Measurements from ENCODE around the gene GIMAP8. TPM values are rescaled to one million over a fixed set of nuclear protein-coding genes. Genes with fewer than 3 reads are reported as not detected.
"Not testable (repeated sequence)": the region's sequence is repeated elsewhere in the genome, so short reads cannot be mapped to it uniquely, and the experiment has no call there.

GIMAP8 gene
- total RNA-seq, 4 donors from 2014 or later, result 3.0 to 42.9 (median 14.8) TPM

DNA sequence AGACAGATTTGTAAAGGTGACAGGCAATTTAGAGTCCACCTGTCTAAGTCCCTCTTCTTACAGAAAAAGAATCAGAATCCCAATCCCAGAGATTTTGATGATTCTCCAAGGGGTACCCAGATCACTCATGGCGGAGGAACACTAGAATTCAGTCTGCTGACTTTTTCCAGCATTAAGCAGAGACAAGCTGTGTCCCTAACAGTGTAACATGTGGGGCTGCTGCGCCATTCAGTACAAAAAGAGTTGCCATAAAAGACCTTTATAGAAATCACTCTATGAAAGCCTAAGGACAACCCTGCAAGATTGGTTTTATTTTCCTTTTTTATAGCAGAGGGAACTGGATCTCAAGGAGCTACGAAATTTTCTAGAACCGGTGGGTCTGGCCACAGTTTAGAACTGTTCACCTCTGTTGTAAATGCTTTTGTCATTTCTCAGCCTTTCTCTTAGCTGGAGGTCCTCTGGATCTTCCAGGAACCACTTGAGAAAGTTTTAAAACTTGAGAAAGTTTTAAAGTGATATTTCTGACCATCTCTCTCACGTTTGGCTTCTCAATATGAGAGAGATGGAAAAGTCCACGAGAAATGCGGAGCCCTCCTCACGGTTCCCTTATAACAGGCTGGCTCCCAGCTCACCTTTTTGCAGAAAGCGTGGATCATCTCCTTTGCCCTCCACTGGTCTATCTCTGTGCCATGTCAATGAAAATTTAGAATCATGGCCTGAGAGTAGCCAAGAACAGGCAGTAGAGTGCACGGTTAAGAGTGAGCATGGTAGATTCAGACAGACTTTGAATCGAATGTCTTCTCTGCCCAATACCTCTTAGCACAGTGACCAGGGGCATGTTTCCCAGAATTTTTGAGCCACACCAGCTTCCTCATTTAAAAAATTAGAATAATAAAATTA, 65.1 kb downstream of the GIMAP8 start:
- DNase-seq (ENCODE audit: low spot score), result no peak
- no peak for ATAC-seq (ENCODE audit: low FRiP score)
- TF ChIP-seq, protein P1, sequence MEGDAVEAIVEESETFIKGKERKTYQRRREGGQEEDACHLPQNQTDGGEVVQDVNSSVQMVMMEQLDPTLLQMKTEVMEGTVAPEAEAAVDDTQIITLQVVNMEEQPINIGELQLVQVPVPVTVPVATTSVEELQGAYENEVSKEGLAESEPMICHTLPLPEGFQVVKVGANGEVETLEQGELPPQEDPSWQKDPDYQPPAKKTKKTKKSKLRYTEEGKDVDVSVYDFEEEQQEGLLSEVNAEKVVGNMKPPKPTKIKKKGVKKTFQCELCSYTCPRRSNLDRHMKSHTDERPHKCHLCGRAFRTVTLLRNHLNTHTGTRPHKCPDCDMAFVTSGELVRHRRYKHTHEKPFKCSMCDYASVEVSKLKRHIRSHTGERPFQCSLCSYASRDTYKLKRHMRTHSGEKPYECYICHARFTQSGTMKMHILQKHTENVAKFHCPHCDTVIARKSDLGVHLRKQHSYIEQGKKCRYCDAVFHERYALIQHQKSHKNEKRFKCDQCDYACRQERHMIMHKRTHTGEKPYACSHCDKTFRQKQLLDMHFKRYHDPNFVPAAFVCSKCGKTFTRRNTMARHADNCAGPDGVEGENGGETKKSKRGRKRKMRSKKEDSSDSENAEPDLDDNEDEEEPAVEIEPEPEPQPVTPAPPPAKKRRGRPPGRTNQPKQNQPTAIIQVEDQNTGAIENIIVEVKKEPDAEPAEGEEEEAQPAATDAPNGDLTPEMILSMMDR (IDR thresholded peaks at IDR 0.05), result no peak

GRCh38 chr7:150516956-150517745, 66.7 kb downstream of the GIMAP8 start:
- TF ChIP-seq, protein P1 (IDR thresholded peaks at IDR 0.05), result no peak
- ATAC-seq (ENCODE audit: low FRiP score), result no peak
- DNase-seq (ENCODE audit: low spot score), result no peak

DNA sequence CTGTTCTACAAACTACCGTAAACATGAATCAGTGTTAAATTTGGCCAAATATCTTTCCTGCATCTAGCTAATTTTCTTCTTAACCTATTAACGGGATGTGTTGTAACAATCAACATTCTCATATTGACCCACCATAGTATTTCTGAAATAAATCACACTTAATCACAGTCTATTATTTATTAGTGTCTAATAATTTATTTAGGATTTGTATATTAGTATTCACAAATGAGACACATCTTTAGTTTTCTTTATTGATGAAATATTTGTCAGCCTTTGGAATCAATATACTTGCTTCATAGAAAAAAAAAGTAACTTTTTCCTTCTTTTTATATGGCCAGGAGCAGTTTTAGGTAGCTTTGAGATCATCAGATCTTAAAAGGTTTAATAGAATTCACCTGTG, 68.9 kb downstream of the GIMAP8 start:
- ATAC-seq (ENCODE audit: low FRiP score) (no peak), DNase-seq (ENCODE audit: low spot score) (no peak)
- TF ChIP-seq, protein P1 (IDR thresholded peaks at IDR 0.05), result no peak

DNA sequence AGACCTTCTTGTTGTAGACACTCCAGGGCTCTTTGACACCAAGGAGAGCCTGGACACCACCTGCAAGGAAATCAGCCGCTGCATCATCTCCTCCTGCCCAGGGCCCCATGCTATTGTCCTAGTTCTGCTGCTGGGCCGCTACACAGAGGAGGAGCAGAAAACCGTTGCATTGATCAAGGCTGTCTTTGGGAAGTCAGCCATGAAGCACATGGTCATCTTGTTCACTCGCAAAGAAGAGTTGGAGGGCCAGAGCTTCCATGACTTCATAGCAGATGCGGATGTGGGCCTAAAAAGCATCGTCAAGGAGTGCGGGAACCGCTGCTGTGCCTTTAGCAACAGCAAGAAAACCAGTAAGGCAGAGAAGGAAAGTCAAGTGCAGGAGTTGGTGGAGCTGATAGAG, 69.7 kb downstream of the GIMAP8 start:
- TF ChIP-seq, protein P1 (IDR thresholded peaks at IDR 0.05), result no peak
- ATAC-seq (ENCODE audit: low FRiP score) (no peak), DNase-seq (ENCODE audit: low spot score) (no peak)

DNA sequence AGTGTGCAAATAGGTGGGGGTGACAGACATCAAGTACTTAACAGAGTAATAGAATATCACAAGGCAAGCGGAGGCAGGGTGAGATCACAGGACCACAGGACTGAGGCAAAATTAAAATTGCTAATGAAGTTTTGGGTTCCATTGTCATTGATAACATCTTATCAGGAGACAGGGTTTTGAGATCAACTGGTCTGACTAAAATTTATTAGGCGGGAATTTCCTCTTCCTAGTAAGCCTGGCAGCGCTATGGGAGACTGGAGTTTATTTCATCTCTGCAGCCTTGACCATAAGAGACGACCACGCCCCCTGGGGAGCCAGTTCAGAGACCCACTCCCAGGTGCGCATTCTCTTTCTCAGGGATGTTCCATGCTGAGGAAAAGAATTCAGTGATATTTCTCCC, 72.5 kb downstream of the GIMAP8 start:
- DNase-seq (ENCODE audit: low spot score); ATAC-seq (ENCODE audit: low FRiP score): not testable (repeated sequence)

GRCh38 chr7:150524018-150524417, 73.6 kb downstream of the GIMAP8 start:
- DNase-seq (ENCODE audit: low spot score) (no peak), ATAC-seq (ENCODE audit: low FRiP score) (no peak)
- TF ChIP-seq, protein P1 (IDR thresholded peaks at IDR 0.05), result no peak

Other genes with a start within 250 kb of the GIMAP8 start
- 10 to 100 TPM in 1 of 4 donors, 1 to 10 TPM in 3; 3.2 to 13.4 (median 8.6) TPM for gene LRRC61, start 127.3 kb upstream of the GIMAP8 start, total RNA-seq
- 10 to 100 TPM in 1 of 4 donors, 1 to 10 TPM in 3; 1.1 to 12.9 (median 4.9) TPM for gene ACTR3C, start 127.1 kb upstream of the GIMAP8 start, total RNA-seq
- gene RARRES2, start 109.0 kb upstream of the GIMAP8 start, total RNA-seq, result 100 to 1,000 TPM in 3 of 4 donors, 10 to 100 TPM in 1; 93.9 to 433 (median 218) TPM
- gene REPIN1, start 81.8 kb upstream of the GIMAP8 start, total RNA-seq, result 10 to 100 TPM; 40.6 to 55.7 (median 49.3) TPM
- 1 to 10 TPM in 3 of 4 donors, under 1 TPM in 1; 0.72 to 4.4 (median 1.4) TPM for gene ZNF775, start 71.3 kb upstream of the GIMAP8 start, total RNA-seq
- 100 to 1,000 TPM in 1 of 4 donors, 10 to 100 TPM in 2, 1 to 10 TPM in 1; 5.8 to 102 (median 27.2) TPM for gene GIMAP7, start 64.2 kb downstream of the GIMAP8 start, total RNA-seq
- 100 to 1,000 TPM in 1 of 4 donors, 10 to 100 TPM in 3; 16.1 to 135 (median 47.8) TPM for gene GIMAP4, start 116.8 kb downstream of the GIMAP8 start, total RNA-seq
- 100 to 1,000 TPM in 1 of 4 donors, 10 to 100 TPM in 3; 16.8 to 135 (median 48.3) TPM for gene GIMAP6, start 181.8 kb downstream of the GIMAP8 start, total RNA-seq
- 10 to 100 TPM; 10.1 to 44.0 (median 12.8) TPM for gene GIMAP2, start 235.1 kb downstream of the GIMAP8 start, total RNA-seq

All from omental fat pad (tissue), 4 donors.